Lung (tissue), 12 donors: ENCODE results near the gene ELL. TPM values are rescaled to one million over a fixed set of nuclear protein-coding genes. Genes with fewer than 3 reads are reported as not detected.

Source experiments
- ATAC-seq: fragments of 200-7000 bp; cut with Tn5 transposase; one replicate; pipeline ENCODE4 v1.9.1; 2020; ENCODE audit warnings: moderate number of reproducible peaks; ENCODE audit not compliant: insufficient read depth, low FRiP score
- DNase-seq, 3 donors: peaks; one replicate each; pipeline ENCODE4 v3.0.0-alpha.2; 2013 to 2017
- H3K27ac ChIP-seq, 2 donors: one replicate each; pipeline ENCODE4 v1.5.1; 2013; ENCODE audit warnings: mild to moderate bottlenecking in 2 of 2, moderate library complexity in 2 of 2, control low read depth in 1 of 2, inconsistent platforms in 1 of 2, low read depth in 1 of 2, low read length in 1 of 2
- H3K27me3 ChIP-seq, 3 donors: one replicate each; pipeline ENCODE4 v1.5.1; 2013; ENCODE audit warnings: low read length in 2 of 3; ENCODE audit not compliant: control insufficient read depth in 3 of 3, insufficient read depth in 3 of 3
- H3K36me3 ChIP-seq, 4 donors: one replicate each; pipeline ENCODE4 v1.5.1; 2013; ENCODE audit warnings: low read length in 4 of 4, mild to moderate bottlenecking in 1 of 4, moderate library complexity in 1 of 4; ENCODE audit not compliant: control insufficient read depth in 4 of 4, insufficient read depth in 4 of 4
- H3K4me1 ChIP-seq, 5 donors: one replicate each; pipeline ENCODE4 v1.5.1; 2013; ENCODE audit warnings: low read length in 5 of 5, mild to moderate bottlenecking in 2 of 5, moderate library complexity in 1 of 5; ENCODE audit not compliant: control insufficient read depth in 5 of 5, insufficient read depth in 5 of 5
- H3K4me3 ChIP-seq: one replicate; pipeline ENCODE4 v1.5.1; 2013; ENCODE audit warnings: mild to moderate bottlenecking, control low read depth, moderate library complexity
- H3K9ac ChIP-seq, 2 donors: one replicate each; pipeline ENCODE4 v1.5.1; 2013; ENCODE audit warnings: low read length in 2 of 2, control low read depth in 1 of 2; ENCODE audit not compliant: insufficient read depth in 1 of 2
- H3K9me3 ChIP-seq, 4 donors: one replicate each; pipeline ENCODE4 v1.5.1; 2013; ENCODE audit warnings: low read length in 3 of 4, mild to moderate bottlenecking in 1 of 4, moderate library complexity in 1 of 4; ENCODE audit not compliant: control insufficient read depth in 4 of 4, insufficient read depth in 3 of 4
- CTCF ChIP-seq: IDR thresholded peaks from 2 replicates; pipeline ENCODE4 v1.5.1; 2012; ENCODE audit warnings: mild to moderate bottlenecking; ENCODE audit errors: control extremely low read depth, extremely low read depth
- WGBS, 2 donors: extraction: QIAGEN DNeasy Blood & Tissue Kit; methylation state at CpG; one replicate each; pipeline ENCODE4 v1.1.7; 2013; 5-methylcytosine and 5-hydroxymethylcytosine counted together
- polyA plus RNA-seq, 2 donors: library from polyadenylated mRNA; stranded (reverse); fragments of 200-250 nt; gene quantifications; one replicate each; pipeline ENCODE4 v1.2.1, GENCODE V29; 2013
- total RNA-seq, 2 donors: library from RNA; depleted of rRNA in 1 of 2; stranded (reverse); fragments of >200 nt in 1 of 2; gene quantifications; one replicate each; pipeline ENCODE4 v1.2.1, GENCODE V29; 2014 to 2021
- donor health status: control.
- donor health status: control.
- donor health status: Bipolar disorder and iron deficiency.
- donor health status: healthy.
- donor health status: DM: yes; HTN: yes; CAD: no.

ELL gene
- total and polyA plus RNA-seq, 4 donors = 9.3 to 26.8 (median 20.7) TPM

GRCh38 chr19:18414504-18415177 lies 107.2 kb downstream of the ELL start:
- Histone ChIP-seq H3K27me3 (no peaks in the 10 kb centered on the region), H3K36me3 (no peaks in the 10 kb centered on the region), H3K9me3 (no peaks in the 10 kb centered on the region), H3K4me1 (peaks cover 0 to 44% (median 33%) of the 10 kb centered on the region in 5 donors), H3K4me3 (no peak overlapping the region), H3K9ac (peak overlapping the region in 1 of 2 donors; percentile 70), H3K27ac (peak overlapping the region; percentile 68 to 89)
- 13 to 18% methylated on average over 11 of the region's 11 CpGs for WGBS, 2 donors
- no peak for ATAC-seq
- peak in 2 of 3 donors; percentile 52 to 57 for DNase-seq
- no peak for TF ChIP-seq CTCF

DNA sequence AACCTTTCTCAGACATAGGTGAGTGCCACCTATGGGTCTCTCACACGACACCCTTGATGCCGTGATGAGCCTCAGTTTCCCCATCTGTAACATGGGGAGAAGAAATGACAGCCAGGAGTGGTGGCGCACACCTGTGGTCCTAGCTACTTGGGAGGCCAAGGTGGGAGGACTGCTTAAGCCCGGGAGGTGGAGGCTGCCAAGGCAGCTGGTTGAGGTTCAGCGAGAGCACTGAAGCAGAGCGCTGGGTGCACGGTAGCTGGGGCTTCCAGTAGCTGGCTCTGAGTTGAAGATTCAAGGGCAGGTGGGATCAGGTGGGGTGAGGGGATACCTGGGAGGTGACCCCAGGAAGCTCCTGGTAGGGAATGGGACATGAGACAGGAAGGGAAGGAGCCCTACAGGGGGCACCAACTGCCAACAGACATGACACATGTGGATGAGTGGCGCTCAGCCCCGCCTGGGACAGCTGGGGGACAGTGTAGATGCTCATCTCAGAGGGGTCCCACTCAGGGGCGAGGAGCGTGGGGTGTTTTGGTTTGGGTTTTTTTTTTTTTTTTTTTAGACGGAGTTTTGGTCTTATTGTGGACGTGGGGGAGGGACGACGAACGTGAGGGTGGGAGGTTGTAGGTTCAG lies 109.1 kb downstream of the ELL start:
- DNase-seq (no peak), ATAC-seq (no peak)
- Histone ChIP-seq H3K36me3 (no peaks in the 10 kb centered on the region), H3K4me3 (no peak overlapping the region), H3K27me3 (no peaks in the 10 kb centered on the region), H3K4me1 (peaks cover 0 to 31% (median 23%) of the 10 kb centered on the region in 5 donors), H3K9me3 (no peaks in the 10 kb centered on the region), H3K27ac (no peak overlapping the region), H3K9ac (no peak overlapping the region)
- TF ChIP-seq CTCF = no peak
- 81% methylated on average over 16 of the region's 16 CpGs for WGBS, 2 donors

- Histone ChIP-seq H3K4me1 (no peaks in the 10 kb centered on the region), H3K4me3 (no peak overlapping the region), H3K36me3 (no peaks in the 10 kb centered on the region), H3K27me3 (no peaks in the 10 kb centered on the region), H3K9ac (no peak overlapping the region), H3K27ac (no peak overlapping the region), H3K9me3 (no peaks in the 10 kb centered on the region)
- peak; percentile 30 for ATAC-seq
- WGBS, 2 donors = 52 to 63% methylated on average over 10 of the region's 10 CpGs
- no peak for TF ChIP-seq CTCF
- no peak for DNase-seq
Observed at GRCh38 chr19:18408053-18408476, 113.8 kb downstream of the ELL start.
